Measurements from ENCODE around the gene ATP10B.

ATP10B gene

DNA sequence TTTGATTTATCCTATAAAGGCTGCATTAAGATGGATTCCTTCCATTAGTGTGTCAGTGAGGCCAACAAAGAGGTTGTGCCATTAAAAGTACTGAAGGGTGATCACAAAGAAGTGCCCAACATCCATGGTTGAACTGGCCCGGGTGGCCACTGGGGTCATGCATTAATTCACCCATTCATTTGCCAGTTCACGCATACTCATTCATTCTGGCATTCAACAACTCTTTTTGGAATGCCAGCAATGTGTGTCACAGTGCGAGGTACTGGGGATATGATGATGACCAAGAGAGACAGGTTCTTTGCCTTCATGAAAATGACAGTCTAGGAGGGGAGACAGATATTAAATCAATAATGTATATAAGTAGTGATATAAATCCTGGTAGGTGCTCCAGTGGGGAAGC, 337.1 kb downstream of the ATP10B start:
- Histone ChIP-seq H3K27me3 (ENCODE audit: insufficient read depth, low read length) (0 out of 2 replicates have a peak, but pooled peaks cover 3% of the 10 kb centered on the region), H3K79me2 (ENCODE audit: insufficient read depth, low read length) (no peaks in the 10 kb centered on the region), H3K4me3 (ENCODE audit: low read depth, low read length, poor library complexity, severe bottlenecking) (no peak overlapping the region), H3K9me2 (ENCODE audit: low read depth, low read length) (no peaks in the 10 kb centered on the region), H3K36me3 (ENCODE audit: insufficient read depth, low read length) (no peaks in the 10 kb centered on the region), H3K9ac (ENCODE audit: low read length) (no peak overlapping the region), H3K4me2 (ENCODE audit: low read length) (no peak overlapping the region), H2AFZ (ENCODE audit: low read length) (no peak overlapping the region), H3K9me3 (ENCODE audit: low read length) (no peaks in the 10 kb centered on the region), H3F3A (ENCODE audit: insufficient read depth, low read length) (no peaks in the 10 kb centered on the region), H3K27ac (ENCODE audit: low read depth, low read length, poor library complexity, severe bottlenecking) (no peak overlapping the region), H4K20me1 (ENCODE audit: insufficient read depth, low read length) (no peaks in the 10 kb centered on the region), H3K4me1 (ENCODE audit: insufficient read depth, low read length, severe bottlenecking) (no peaks in the 10 kb centered on the region)
- TF ChIP-seq, protein P1, sequence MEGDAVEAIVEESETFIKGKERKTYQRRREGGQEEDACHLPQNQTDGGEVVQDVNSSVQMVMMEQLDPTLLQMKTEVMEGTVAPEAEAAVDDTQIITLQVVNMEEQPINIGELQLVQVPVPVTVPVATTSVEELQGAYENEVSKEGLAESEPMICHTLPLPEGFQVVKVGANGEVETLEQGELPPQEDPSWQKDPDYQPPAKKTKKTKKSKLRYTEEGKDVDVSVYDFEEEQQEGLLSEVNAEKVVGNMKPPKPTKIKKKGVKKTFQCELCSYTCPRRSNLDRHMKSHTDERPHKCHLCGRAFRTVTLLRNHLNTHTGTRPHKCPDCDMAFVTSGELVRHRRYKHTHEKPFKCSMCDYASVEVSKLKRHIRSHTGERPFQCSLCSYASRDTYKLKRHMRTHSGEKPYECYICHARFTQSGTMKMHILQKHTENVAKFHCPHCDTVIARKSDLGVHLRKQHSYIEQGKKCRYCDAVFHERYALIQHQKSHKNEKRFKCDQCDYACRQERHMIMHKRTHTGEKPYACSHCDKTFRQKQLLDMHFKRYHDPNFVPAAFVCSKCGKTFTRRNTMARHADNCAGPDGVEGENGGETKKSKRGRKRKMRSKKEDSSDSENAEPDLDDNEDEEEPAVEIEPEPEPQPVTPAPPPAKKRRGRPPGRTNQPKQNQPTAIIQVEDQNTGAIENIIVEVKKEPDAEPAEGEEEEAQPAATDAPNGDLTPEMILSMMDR (IDR thresholded peaks at IDR 0.05; ENCODE audit: low read length) = no peak
- TF ChIP-seq EZH2 (IDR thresholded peaks at IDR 0.05; ENCODE audit: borderline replicate concordance, low read length) = no peak

DNA sequence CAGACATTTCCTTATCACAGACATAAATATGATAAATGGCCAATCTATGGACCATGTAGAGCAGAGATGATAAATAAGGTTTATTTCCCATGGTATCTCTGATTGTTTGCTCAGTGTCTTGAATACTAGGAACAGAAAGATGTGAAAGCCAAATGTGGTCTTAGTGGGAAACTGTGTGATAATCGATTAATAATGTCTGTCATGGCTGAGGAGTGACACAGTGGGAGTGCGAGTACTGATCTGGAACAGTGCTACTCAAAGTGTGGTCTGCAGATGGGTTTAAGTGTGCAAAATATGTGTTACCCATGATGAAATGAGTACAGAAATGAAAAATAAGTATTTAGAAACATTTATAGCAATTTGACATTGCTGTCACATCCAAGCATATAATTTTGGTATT, 337.8 kb downstream of the ATP10B start:
- H3K27me3 ChIP-seq (ENCODE audit: insufficient read depth, low read length) = 0 out of 2 replicates have a peak, but pooled peaks cover 3% of the 10 kb centered on the region
- H3K79me2 ChIP-seq (ENCODE audit: insufficient read depth, low read length) = no peaks in the 10 kb centered on the region
- no peak overlapping the region for H2AFZ ChIP-seq (ENCODE audit: low read length)
- H3K4me3 ChIP-seq (ENCODE audit: low read depth, low read length, poor library complexity, severe bottlenecking) = no peak overlapping the region
- no peaks in the 10 kb centered on the region for H3K9me2 ChIP-seq (ENCODE audit: low read depth, low read length)
- no peak overlapping the region for H3K4me2 ChIP-seq (ENCODE audit: low read length)
- no peaks in the 10 kb centered on the region for H4K20me1 ChIP-seq (ENCODE audit: insufficient read depth, low read length)
- no peak overlapping the region for H3K9ac ChIP-seq (ENCODE audit: low read length)
- no peaks in the 10 kb centered on the region for H3K36me3 ChIP-seq (ENCODE audit: insufficient read depth, low read length)
- no peaks in the 10 kb centered on the region for H3K9me3 ChIP-seq (ENCODE audit: low read length)
- no peaks in the 10 kb centered on the region for H3F3A ChIP-seq (ENCODE audit: insufficient read depth, low read length)
- H3K27ac ChIP-seq (ENCODE audit: low read depth, low read length, poor library complexity, severe bottlenecking) = no peak overlapping the region
- H3K4me1 ChIP-seq (ENCODE audit: insufficient read depth, low read length, severe bottlenecking) = no peaks in the 10 kb centered on the region
- TF ChIP-seq, protein P1 (IDR thresholded peaks at IDR 0.05; ENCODE audit: low read length) = no peak
- TF ChIP-seq EZH2 (IDR thresholded peaks at IDR 0.05; ENCODE audit: borderline replicate concordance, low read length) = no peak

DNA sequence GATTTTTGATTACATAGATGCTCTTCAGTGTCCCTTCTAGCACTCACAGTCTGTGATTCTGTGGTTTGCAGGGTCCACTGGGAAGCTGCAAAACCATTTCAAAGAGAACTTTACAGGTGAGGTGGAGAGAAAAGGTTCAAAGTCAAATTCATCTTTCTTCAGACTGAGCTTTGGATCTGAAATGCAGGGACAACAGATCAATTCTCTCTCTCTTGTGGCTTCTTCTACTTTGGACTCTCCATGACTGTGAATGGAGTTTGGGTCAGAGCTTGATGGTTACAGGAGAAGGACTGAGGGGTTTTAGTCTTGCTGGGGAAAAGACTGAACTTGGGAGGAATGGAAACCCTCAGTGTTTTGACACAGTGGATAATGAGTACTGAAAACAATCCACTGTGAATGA, 338.5 kb downstream of the ATP10B start:
- Histone ChIP-seq H4K20me1 (ENCODE audit: insufficient read depth, low read length) (no peaks in the 10 kb centered on the region), H3K27me3 (ENCODE audit: insufficient read depth, low read length) (0 out of 2 replicates have a peak, but pooled peaks cover 3% of the 10 kb centered on the region), H3K9me3 (ENCODE audit: low read length) (no peaks in the 10 kb centered on the region), H3K4me3 (ENCODE audit: low read depth, low read length, poor library complexity, severe bottlenecking) (no peak overlapping the region), H3K4me2 (ENCODE audit: low read length) (no peak overlapping the region), H2AFZ (ENCODE audit: low read length) (no peak overlapping the region), H3K9me2 (ENCODE audit: low read depth, low read length) (no peaks in the 10 kb centered on the region), H3K79me2 (ENCODE audit: insufficient read depth, low read length) (no peaks in the 10 kb centered on the region), H3K27ac (ENCODE audit: low read depth, low read length, poor library complexity, severe bottlenecking) (no peak overlapping the region), H3K4me1 (ENCODE audit: insufficient read depth, low read length, severe bottlenecking) (no peaks in the 10 kb centered on the region), H3K9ac (ENCODE audit: low read length) (no peak overlapping the region), H3K36me3 (ENCODE audit: insufficient read depth, low read length) (no peaks in the 10 kb centered on the region), H3F3A (ENCODE audit: insufficient read depth, low read length) (no peaks in the 10 kb centered on the region)
- no peak for TF ChIP-seq EZH2 (IDR thresholded peaks at IDR 0.05; ENCODE audit: borderline replicate concordance, low read length)
- TF ChIP-seq, protein P1 (IDR thresholded peaks at IDR 0.05; ENCODE audit: low read length) = no peak
